Measurements from ENCODE around the gene NMUR1.

- TF ChIP-seq CTCF (IDR thresholded peaks at IDR 0.05) (no peak), POLR2A (IDR thresholded peaks at IDR 0.05) (no peak)
These were observed 15.1 kb upstream of the NMUR1 start for GRCh38 chr2:231545105-231545902.
